Lower leg skin (tissue), 4 donors: ENCODE measurements around the gene STAU1. TPM values are rescaled to one million over a fixed set of nuclear protein-coding genes. Genes with fewer than 3 reads are reported as not detected.

Source experiments
- DNase-seq, 2 donors: peaks; one replicate each; pipeline ENCODE4 v3.0.0-alpha.2; 2019; ENCODE audit warnings: low spot score in 2 of 2
- H3K4me3 ChIP-seq: fragments of 200-600 bp; sonication (generic); 2 replicates; pipeline ENCODE4 v1.5.1; 2017; ENCODE audit warnings: mild to moderate bottlenecking, low read depth; ENCODE audit not compliant: poor library complexity, severe bottlenecking
- CTCF ChIP-seq, 3 donors: fragments of 450-650 bp; IDR thresholded peaks; one replicate each; pipeline ENCODE4 v1.5.1; 2016; ENCODE audit warnings: antibody characterized with exemption in 3 of 3, mild to moderate bottlenecking in 3 of 3, moderate library complexity in 2 of 3
- POLR2A ChIP-seq, 2 donors: fragments of 450-650 bp; IDR thresholded peaks; one replicate each; pipeline ENCODE4 v1.6.1; 2016 to 2017; ENCODE audit warnings: antibody characterized with exemption in 2 of 2, mild to moderate bottlenecking in 1 of 2, moderate library complexity in 1 of 2
- WGBS, 2 donors: methylation state at CpG; one replicate each; pipeline ENCODE4 v1.1.5; 2018; 5-methylcytosine and 5-hydroxymethylcytosine counted together
- intact Hi-C: fragments of 100-400 bp; cut with DNase I; formaldehyde crosslinking; loops from one replicate; pipeline ENCODE4 v1.15.0; 2023; ENCODE audit warnings: low total_unique reads
- total RNA-seq, 4 donors: library from RNA; depleted of rRNA; stranded (reverse); fragments of >200 nt; gene quantifications; one replicate each; pipeline ENCODE4 v1.1.0, GENCODE V29; 2016

STAU1 gene
- total RNA-seq, 4 donors from 2014 or later, result 68.4 to 90.0 (median 77.0) TPM

- H3K4me3 ChIP-seq, result no peak overlapping the region
- WGBS, 2 donors, result 81 to 99% methylated on average over 7 of the region's 7 CpGs
- intact Hi-C loops, result no loop called here
- no peak for DNase-seq
- TF ChIP-seq POLR2A (IDR thresholded peaks at IDR 0.05) (no peak), CTCF (IDR thresholded peaks at IDR 0.05) (no peak)
Measured at GRCh38 chr20:49231471-49231870, 43.3 kb upstream of the STAU1 start.

- TF ChIP-seq POLR2A (IDR thresholded peaks at IDR 0.05) (no peak), CTCF (IDR thresholded peaks at IDR 0.05) (no peak)
- intact Hi-C loops, result no loop called here
- WGBS, 2 donors, result 58 to 61% methylated on average over 8 of the region's 8 CpGs
- H3K4me3 ChIP-seq, result no peak overlapping the region
- no peak for DNase-seq
Measured at GRCh38 chr20:49230561-49231133, 42.5 kb upstream of the STAU1 start.

- intact Hi-C loops, result no loop called here
- no peak for DNase-seq
- 87 to 91% methylated on average over 7 to 10 of the region's 10 CpGs for WGBS, 2 donors
- no peak overlapping the region for H3K4me3 ChIP-seq
- TF ChIP-seq CTCF (IDR thresholded peaks at IDR 0.05) (no peak), POLR2A (IDR thresholded peaks at IDR 0.05) (no peak)
Measured at GRCh38 chr20:49230021-49230420, 41.9 kb upstream of the STAU1 start.

- no peak overlapping the region for H3K4me3 ChIP-seq
- TF ChIP-seq POLR2A (IDR thresholded peaks at IDR 0.05) (no peak), CTCF (IDR thresholded peaks at IDR 0.05) (no peak)
- intact Hi-C loops, result no loop called here
- WGBS, 2 donors, result 88 to 92% methylated on average over 2 of the region's 2 CpGs
- DNase-seq, result no peak
Measured at GRCh38 chr20:49229381-49229780, 41.2 kb upstream of the STAU1 start.

- intact Hi-C loops, result no loop called here
- no peak overlapping the region for H3K4me3 ChIP-seq
- DNase-seq, result no peak
- 87 to 95% methylated on average over 9 of the region's 9 CpGs for WGBS, 2 donors
- TF ChIP-seq POLR2A (IDR thresholded peaks at IDR 0.05) (no peak), CTCF (IDR thresholded peaks at IDR 0.05) (no peak)
Measured at GRCh38 chr20:49228676-49229075, 40.5 kb upstream of the STAU1 start.

GRCh38 chr20:49225896-49226295 is 37.8 kb upstream of the STAU1 start:
- intact Hi-C loops, result no loop called here
- DNase-seq, result no peak
- TF ChIP-seq POLR2A (IDR thresholded peaks at IDR 0.05) (no peak), CTCF (IDR thresholded peaks at IDR 0.05) (no peak)
- 94 to 96% methylated on average over 7 of the region's 7 CpGs for WGBS, 2 donors
- H3K4me3 ChIP-seq, result no peak overlapping the region
